ENCODE data around the gene APOBEC3C. TPM values are rescaled to one million over a fixed set of nuclear protein-coding genes. Genes with fewer than 3 reads are reported as not detected.
A peak's percentile ranks its signal among the peaks of the same experiment; 100 is the strongest.
"Not testable (repeated sequence)": the region's sequence is repeated elsewhere in the genome, so short reads cannot be mapped to it uniquely, and the experiment has no call there.

APOBEC3C gene
- total RNA-seq, 1 experiment from 2014 or later, result 8.0 TPM

DNA sequence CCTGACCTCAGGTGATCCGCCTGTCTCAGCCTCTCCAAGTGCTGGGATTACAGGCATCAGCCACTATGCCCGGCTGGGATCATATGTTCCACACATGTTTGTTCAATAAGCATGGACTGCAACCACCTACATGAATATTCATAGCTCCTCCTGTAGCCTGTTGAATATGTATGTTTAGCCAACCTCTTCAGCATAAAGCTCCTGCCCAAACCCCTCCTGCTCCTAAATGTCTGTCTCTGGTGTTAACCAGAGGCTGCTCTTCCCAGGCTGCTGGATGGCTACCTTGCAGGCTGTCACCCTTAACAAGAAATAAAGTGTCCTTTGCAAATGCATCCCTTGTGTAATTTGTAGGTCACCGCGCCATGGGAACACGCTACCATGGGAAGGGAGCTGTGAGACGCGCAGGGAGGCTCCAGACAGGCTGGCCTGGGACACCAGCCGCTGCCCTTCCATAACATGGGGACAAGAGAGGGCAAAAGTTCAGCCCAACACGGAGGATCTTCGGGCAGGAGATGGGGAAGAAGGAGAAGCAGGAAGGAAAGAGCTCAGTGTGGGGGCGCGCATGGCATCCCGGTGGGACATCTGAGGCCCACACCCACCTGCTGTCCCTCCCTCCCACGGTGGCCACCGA, 6.1 kb downstream of the APOBEC3C start:
- not testable (repeated sequence) for DNase-seq (ENCODE audit: extremely low read depth, low read depth)

DNA sequence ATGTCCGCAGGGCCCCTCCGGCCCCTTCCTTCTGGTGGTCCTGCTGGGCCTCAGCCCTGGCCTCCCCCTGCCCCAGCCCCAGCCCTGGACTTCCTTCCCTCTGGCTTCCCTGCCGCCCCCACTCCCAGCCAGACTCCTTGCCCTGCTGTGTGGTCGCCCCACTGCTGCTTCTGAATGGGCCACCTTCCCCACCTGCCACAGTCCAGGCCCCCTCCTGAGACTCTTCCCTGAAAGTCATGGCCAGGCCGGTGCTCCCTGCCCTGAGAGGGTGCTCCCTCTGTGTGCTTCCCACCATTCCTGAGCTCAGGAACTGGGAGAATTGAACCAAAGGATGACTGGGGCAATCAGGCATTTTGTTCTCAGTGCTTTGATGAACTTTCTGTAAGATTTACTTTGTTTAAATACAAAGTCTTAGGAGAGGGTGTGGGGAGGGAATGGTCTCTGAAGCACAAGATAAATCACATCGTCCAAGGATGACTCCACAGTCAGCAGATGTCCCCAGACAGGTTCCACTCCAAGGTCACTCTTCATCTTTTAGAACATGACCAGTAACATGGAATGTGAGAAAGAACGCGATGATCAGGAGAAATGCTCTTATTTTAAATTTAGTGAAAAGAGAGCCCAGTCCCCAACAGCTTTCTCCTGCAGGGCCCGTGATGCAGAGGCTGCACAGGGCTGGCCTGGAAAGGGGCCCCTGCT, 7.6 kb downstream of the APOBEC3C start:
- DNase-seq (ENCODE audit: extremely low read depth, low read depth), result no peak

DNA sequence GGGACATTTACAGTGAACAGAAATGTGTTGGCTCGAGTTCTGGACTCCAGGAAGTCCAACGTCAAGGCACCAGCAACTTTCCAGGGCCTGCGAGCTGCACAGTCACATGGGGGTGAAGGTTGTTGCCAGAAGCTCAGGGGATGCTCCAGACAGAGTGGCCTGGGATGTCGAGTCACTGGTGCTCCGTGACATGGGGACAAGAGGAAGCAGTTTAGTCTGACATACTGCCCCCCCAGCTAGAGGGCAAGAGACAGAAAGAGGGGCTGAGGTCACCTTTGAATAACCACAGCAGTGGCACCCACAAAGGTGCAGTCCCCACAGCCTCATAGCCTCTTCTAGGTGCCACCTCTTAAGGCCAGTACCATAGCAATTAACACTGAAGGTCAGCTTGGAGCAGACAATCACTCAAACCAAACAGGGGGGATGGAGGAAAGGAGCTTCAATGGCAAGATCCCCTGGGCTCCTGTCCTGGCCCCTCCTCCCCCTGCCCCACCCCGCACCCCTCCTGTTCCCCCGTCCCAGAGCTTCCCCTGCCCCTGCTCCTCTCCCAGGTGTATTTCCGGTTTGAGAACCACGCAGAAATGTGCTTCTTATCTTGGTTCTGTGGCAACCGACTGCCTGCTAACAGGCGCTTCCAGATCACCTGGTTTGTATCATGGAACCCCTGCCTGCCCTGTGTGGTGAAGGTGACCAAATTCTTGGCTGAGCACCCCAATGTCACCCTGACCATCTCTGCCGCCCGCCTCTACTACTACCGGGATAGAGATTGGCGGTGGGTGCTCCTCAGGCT, 10.7 kb downstream of the APOBEC3C start:
- DNase-seq (ENCODE audit: extremely low read depth, low read depth), result no peak

DNA sequence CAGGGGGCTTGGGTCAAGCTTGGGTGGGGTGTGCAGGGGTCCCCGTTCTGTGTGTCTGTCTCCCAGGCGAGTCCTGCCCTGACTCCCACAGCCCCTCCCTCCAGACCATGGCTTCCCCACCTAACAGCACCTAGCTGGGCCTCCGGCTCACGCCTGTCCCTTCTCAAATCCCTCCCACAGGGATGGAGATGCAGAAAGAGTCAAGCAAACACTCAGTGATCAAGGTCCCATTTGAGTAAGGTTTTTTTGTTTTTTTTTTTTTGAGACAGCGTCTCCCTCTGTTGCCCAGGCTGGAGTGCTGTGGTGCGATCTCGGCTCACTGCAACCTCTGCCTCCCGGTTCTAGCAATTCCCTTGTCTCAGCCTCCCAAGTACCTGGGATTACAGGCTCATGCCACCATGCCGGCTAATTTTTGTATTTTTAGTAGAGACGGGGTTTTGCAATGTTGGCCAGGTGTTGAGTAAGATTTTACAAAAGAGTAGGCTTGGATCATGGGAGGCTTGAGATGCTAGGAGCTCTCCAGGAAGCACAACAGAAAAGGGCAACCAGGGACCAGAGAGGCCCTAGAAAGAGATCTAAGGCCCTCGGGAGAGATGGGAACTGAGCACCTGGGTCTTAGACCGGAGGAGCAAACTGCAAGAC, 12.6 kb downstream of the APOBEC3C start:
- DNase-seq (ENCODE audit: extremely low read depth, low read depth), result no peak

DNA sequence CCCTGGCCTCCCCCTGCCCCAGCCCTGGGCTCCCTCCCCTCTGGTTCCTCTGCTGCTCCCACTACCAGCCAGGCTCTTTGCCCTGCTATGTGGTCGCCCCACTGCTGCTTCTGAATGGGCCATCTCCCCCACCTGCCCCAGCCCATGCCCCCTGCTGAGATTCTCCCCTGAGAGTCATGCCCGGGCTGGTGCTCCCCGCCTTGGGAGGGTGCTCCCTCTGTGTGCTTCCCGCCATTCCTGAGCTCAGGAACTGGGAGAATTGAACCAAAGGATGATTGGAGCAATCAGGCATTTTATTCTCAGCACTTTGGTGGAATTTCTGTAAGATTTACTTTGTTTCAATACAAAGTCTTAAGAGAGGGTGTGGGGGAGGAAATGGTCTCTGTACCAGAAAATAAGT, 13.7 kb downstream of the APOBEC3C start:
- no peak for DNase-seq (ENCODE audit: extremely low read depth, low read depth)

DNA sequence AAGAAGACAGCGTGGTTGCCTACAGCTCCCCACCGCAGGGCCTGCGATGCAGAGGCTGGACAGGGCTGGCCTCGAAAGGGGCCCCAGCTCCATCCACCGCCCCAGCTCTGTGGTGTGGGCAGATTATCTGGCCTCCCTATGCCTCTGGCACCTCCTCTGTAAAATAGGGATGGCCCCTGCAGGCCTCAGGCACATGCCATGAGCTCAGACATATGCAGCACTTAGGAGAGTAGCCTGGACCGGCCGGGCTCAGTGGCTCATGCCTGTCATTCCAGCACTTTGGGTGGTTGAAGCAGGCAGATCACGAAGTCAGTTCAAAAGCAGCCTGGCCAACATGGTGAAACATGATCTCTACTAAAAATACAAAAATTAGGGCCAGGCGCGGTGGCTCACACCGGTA, 14.2 kb downstream of the APOBEC3C start:
- no peak for DNase-seq (ENCODE audit: extremely low read depth, low read depth)

DNA sequence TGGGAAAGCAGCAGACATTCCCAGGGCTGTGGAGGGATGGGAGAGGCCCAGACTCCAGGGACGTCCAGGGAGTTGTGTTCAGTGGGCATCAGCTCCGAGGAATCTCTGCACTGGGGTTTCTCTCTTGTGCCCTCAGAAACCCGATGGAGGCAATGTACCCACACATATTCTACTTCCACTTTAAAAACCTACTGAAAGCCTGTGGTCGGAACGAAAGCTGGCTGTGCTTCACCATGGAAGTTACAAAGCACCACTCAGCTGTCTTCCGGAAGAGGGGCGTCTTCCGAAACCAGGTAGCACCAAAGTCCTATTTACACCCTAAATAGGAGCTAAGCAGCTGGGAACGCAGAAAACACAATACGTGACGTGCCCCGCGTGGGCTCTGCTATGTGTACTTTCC, 15.2 kb downstream of the APOBEC3C start:
- no peak for DNase-seq (ENCODE audit: extremely low read depth, low read depth)

DNA sequence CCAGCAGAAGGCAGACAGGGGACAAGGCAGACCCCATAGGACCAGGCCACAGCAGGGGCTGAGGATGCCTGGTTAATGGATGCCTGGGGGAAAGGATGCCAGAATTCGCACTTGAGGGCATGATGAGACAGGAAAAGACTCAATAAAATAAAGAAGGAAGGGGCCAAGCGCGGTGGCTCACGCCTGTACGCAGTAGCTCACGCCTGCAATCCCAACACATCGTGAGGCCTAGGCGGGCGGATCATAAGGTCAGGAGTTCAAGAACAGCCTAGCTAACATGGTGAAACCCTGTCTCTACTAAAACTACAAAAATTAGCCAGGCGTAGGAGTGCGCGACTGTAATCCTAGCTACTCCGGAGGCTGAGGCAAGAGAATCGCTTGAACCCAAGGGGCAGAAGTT, 16.6 kb downstream of the APOBEC3C start:
- no peak for DNase-seq (ENCODE audit: extremely low read depth, low read depth)

DNA sequence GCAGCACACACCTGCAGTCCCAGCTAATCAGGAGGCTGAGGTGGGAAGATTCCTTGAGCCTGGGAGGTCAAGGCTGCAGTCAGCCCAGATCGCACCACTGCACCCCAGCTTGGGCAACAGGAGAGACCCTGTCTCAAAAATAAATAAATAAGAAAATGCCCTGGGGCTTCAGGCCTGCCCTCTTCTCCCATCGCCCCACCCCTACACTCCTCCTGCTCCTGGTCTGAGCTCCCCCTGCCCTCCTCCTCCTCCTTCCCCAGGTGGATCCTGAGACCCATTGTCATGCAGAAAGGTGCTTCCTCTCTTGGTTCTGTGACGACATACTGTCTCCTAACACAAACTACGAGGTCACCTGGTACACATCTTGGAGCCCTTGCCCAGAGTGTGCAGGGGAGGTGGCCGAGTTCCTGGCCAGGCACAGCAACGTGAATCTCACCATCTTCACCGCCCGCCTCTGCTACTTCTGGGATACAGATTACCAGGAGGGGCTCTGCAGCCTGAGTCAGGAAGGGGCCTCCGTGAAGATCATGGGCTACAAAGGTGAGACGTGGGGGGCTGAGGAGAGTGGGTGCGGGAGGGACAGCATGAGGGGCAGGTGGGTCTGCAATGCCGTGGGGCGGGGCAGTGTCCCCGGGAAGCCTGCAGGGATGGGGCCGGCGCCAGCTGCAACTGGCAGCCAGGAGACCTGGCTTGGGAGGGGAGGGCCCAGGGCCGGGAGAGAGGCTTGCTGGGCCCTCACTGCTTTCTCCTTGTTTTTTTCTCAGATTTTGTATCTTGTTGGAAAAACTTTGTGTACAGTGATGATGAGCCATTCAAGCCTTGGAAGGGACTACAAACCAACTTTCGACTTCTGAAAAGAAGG, 17.6 kb downstream of the APOBEC3C start:
- not testable (repeated sequence) for DNase-seq (ENCODE audit: extremely low read depth, low read depth)

DNA sequence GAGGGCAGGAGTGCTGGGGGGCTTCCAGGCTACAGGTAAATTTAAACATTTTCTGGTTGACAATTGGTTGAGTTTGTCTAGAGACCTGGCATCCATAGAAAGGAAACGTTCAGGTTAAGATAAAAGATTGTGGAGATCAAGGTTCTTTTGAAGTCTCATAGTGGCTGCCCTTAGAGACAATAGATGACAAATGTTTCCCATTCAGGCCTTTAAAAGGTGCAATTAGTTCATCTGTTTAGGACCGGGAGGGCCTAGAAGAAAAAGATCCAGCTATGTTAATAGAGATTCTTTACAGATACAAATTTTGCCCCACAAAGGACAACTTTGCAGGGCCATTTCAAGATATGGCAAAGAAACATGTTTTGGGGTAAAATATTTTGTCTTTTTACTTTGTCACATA, 23.0 kb downstream of the APOBEC3C start:
- DNase-seq (ENCODE audit: extremely low read depth, low read depth), result not testable (repeated sequence)

DNA sequence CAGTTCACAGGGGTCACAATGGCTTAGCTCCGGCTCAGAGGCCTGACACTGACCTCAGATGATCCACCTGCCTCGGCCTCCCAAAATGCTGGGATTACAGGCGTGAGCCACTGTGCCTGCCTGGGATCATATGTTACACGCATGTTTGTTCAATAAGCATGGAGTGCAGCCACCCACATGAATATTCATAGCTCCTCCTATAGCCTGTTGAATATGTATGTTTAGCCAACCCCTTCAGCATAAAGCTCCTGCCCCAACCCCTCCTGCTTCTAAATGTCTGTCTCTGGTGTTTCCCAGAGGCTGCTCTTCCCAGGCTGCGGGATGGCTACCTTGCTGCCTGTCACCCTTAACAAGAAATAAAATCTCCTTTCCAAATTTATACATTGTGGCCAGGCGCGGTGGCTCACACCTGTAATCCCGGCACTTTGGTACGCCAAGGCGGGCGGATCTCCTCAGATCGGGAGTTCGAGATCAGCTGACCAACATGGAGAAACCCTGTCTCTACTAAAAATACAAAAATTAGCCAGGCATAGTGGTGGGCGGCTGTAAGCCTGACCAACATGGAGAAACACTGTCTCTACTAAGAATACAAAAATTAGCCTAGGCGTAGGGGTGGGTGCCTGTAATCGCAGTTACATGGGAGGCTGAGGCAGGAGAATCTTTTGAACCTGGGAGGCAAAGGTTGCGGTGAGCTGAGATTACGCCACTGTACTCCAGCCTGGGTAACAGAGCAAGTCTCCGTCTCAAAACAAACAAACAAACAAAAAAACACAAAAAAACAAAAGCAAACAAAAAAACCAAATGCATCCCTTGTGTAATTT, 25.5 kb downstream of the APOBEC3C start:
- DNase-seq (ENCODE audit: extremely low read depth, low read depth), result no peak

DNA sequence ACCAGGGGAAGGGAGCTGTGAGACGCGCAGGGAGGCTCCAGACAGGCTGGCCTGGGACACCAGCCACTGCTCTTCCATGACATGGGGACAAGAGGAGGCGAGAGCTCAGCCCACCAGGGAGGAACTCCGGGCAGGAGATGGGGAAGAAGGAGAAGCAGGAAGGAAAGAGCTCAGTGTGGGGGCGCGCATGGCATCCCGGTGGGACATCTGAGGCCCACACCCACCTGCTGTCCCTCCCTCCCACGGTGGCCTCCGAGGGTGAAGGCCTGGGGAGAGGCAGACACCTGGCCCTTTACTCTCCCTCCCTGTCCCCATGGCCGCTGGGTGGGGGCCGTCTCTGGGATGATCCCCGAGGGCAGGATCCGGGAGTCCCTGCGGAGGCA, 26.1 kb downstream of the APOBEC3C start:
- DNase-seq (ENCODE audit: extremely low read depth, low read depth), result not testable (repeated sequence)

DNA sequence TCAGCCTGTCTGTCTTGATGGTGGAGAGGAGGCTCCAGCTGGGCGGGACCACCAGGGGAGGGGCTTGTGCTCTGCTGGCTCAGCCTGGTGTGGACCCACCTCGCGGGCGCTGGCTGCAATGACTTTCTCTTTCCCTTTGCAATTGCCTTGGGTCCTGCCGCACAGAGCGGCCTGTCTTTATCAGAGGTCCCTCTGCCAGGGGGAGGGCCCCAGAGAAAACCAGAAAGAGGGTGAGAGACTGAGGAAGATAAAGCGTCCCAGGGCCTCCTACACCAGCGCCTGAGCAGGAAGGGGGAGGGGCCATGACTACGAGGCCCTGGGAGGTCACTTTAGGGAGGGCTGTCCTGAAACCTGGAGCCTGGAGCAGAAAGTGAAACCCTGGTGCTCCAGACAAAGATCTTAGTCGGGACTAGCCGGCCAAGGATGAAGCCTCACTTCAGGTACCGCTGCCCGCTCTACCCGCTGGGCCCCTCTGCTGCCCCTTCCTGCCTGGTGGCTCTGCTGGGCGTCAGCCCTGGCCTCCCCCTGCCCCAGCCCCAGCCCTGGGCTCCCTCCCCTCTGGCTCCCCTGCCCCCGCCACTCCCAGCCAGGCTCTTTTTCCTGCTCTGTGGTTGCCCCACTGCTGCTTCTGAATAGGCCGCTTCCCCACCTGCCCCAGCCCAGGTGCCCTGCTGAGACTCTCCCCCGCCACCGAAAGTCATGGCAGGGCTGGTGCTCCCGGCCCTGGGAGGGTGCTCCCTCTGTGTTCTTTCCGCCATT, 26.7 kb downstream of the APOBEC3C start, which contains the start of gene APOBEC3F:
Gene APOBEC3F, plus strand, starts transcription at position 327 of the 759 bp plus-strand sequence. Its CDS starts 97 bp downstream, at position 424.
- DNase-seq (ENCODE audit: extremely low read depth, low read depth), result peak; percentile 1

DNA sequence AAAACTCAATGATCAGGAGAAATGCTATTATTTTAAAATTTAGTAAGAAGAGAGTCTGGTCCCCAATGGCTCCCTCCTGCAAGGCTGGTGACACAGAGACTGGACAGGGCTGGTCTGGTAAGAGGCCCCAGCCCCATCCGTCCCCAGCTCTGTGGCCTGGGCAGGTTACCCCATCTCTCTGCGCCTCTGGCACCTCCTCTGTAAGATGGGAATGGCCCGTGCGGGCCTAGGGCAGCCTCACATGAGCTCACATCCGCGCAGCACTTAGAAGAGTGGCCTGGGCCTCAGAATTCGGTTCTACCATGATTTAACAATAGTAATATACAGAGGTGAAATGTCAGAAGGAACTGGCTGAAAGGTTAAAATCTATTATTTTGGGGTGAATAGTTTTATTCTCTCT, 27.9 kb downstream of the APOBEC3C start:
- DNase-seq (ENCODE audit: extremely low read depth, low read depth), result no peak

DNA sequence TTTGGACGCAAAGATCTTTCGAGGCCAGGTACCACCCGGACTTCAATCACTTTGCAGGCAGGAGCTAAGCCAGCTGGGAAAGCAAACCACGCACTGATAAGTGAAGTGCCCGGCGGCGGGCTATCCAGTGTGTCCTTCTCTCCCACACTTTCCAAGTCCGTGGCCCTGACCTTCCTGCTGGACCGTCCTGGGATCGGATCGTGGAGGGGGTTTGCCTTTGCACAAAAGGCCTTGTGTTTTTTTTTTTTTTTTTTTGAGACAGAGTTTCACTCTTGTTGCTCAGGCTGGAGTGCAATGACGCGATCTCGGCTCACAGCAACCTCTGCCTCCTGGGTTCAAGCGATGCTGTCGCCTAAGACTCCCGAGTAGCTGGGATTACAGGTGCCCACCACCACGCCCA, 29.0 kb downstream of the APOBEC3C start:
- DNase-seq (ENCODE audit: extremely low read depth, low read depth), result not testable (repeated sequence)

DNA sequence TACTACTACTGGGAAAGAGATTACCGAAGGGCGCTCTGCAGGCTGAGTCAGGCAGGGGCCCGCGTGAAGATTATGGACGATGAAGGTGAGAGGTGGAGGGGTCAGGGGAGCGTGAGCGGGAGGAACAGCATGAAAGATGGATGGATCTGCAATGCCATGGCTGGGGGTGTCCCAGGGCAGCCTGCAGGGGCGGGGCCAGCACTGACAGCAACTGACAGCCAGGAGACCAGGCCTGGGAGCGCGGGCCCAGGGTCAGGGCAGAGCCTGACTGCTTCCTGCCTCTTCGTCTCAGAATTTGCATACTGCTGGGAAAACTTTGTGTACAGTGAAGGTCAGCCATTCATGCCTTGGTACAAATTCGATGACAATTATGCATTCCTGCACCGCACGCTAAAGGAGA, 31.1 kb downstream of the APOBEC3C start:
- DNase-seq (ENCODE audit: extremely low read depth, low read depth), result not testable (repeated sequence)

DNA sequence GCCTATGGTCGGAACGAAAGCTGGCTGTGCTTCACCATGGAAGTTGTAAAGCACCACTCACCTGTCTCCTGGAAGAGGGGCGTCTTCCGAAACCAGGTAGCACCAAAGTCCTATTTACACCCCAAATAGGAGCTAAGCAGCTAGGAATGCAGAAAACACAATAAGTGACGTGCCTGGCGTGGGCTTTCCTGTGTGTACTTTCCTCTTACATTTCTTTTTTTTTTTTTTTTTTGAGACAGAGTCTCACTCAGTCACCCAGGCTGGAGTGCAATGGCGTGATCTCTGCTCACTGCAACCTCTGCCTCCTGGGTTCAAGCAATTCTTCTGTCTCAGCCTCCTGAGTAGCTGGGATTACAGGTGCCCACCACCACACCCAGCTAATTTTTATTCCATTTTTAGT, 35.4 kb downstream of the APOBEC3C start:
- not testable (repeated sequence) for DNase-seq (ENCODE audit: extremely low read depth, low read depth)

DNA sequence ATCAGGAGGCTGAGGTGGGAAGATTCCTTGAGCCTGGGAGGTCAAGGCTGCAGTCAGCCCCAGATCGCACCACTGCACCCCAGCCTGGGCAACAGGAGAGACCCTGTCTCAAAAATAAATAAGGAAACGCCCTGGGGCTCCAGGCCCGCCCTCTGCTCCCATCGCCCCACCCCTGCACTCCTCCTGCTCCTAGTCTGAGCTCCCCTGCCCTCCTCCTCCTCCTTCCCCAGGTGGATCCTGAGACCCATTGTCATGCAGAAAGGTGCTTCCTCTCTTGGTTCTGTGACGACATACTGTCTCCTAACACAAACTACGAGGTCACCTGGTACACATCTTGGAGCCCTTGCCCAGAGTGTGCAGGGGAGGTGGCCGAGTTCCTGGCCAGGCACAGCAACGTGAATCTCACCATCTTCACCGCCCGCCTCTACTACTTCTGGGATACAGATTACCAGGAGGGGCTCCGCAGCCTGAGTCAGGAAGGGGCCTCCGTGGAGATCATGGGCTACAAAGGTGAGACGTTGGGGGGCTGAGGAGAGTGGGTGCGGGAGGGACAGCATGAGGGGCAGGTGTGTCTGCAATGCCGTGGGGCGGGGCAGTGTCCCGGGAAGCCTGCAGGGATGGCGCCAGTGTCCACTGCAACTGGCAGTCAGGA, 37.9 kb downstream of the APOBEC3C start:
- DNase-seq (ENCODE audit: extremely low read depth, low read depth), result not testable (repeated sequence)
